ACC112 (cell line): Measurements from ENCODE around the gene RNF166.

Experiments
- H2AFZ ChIP-seq: fragments of 200-600 bp; sonication (generic); one replicate; pipeline ENCODE4 v1.6.0; 2017; ENCODE audit warnings: antibody characterized with exemption, low read length; ENCODE audit not compliant: unreplicated experiment
- H3K27ac ChIP-seq: fragments of 200-600 bp; sonication (generic); 2 replicates; pipeline ENCODE4 v1.5.1; 2014; ENCODE audit warnings: low read depth, mild to moderate bottlenecking, antibody characterized with exemption, low read length, moderate library complexity
- H3K27me3 ChIP-seq: fragments of 200-600 bp; sonication (generic); 2 replicates; pipeline ENCODE4 v1.6.1; 2014; ENCODE audit warnings: mild to moderate bottlenecking, antibody characterized with exemption, low read length, moderate library complexity, mixed read lengths; ENCODE audit not compliant: insufficient read depth
- H3K36me3 ChIP-seq: fragments of 200-600 bp; sonication (generic); 2 replicates; pipeline ENCODE4 v1.6.1; 2016; ENCODE audit warnings: mild to moderate bottlenecking, antibody characterized with exemption, low read length, moderate library complexity, mixed read lengths; ENCODE audit not compliant: insufficient read depth
- H3K4me1 ChIP-seq: fragments of 200-600 bp; sonication (generic); one replicate; pipeline ENCODE4 v1.6.1; 2016; ENCODE audit warnings: low read length, mixed read lengths; ENCODE audit not compliant: insufficient read depth, unreplicated experiment, control insufficient read depth
- H3K4me3 ChIP-seq: fragments of 200-600 bp; sonication (generic); 2 replicates; pipeline ENCODE4 v1.5.1; 2014; ENCODE audit warnings: mild to moderate bottlenecking, low read depth, low read length
- H3K79me2 ChIP-seq: fragments of 200-600 bp; sonication (generic); one replicate; pipeline ENCODE4 v1.6.0; 2016; ENCODE audit warnings: low read length; ENCODE audit not compliant: control insufficient read depth, unreplicated experiment, insufficient read depth

RNF166 gene

GRCh38 chr16:88731699-88732098, 25.5 kb upstream of the RNF166 start:
- Histone ChIP-seq H3K36me3 (peaks cover 14% of the 10 kb centered on the region; the same call in 1 of the 2 replicates), H3K4me3 (no peak overlapping the region), H3K4me1 (no peaks in the 10 kb centered on the region), H2AFZ (no peak overlapping the region), H3K27me3 (no peaks in the 10 kb centered on the region), H3K27ac (no peak overlapping the region), H3K79me2 (peaks cover under 1% of the 10 kb centered on the region)

GRCh38 chr16:88730632-88731607, 24.7 kb upstream of the RNF166 start:
- Histone ChIP-seq H3K79me2 (no peaks in the 10 kb centered on the region), H3K36me3 (peaks cover 14% of the 10 kb centered on the region; the same call in 1 of the 2 replicates), H3K27me3 (no peaks in the 10 kb centered on the region), H3K4me1 (no peaks in the 10 kb centered on the region), H3K27ac (no peak overlapping the region), H3K4me3 (no peak overlapping the region), H2AFZ (no peak overlapping the region)

GRCh38 chr16:88727871-88728270, 21.7 kb upstream of the RNF166 start:
- H2AFZ ChIP-seq = no peak overlapping the region
- H3K4me1 ChIP-seq = no peaks in the 10 kb centered on the region
- no peak overlapping the region for H3K4me3 ChIP-seq
- H3K27me3 ChIP-seq = no peaks in the 10 kb centered on the region
- peaks cover 19% of the 10 kb centered on the region; the same call in 1 of the 2 replicates for H3K36me3 ChIP-seq
- H3K27ac ChIP-seq = no peak overlapping the region
- H3K79me2 ChIP-seq = no peaks in the 10 kb centered on the region

GRCh38 chr16:88726981-88727380, 20.8 kb upstream of the RNF166 start:
- Histone ChIP-seq H3K4me3 (no peak overlapping the region), H3K79me2 (no peaks in the 10 kb centered on the region), H3K4me1 (no peaks in the 10 kb centered on the region), H3K36me3 (peaks cover 19% of the 10 kb centered on the region; the same call in 1 of the 2 replicates), H3K27me3 (no peaks in the 10 kb centered on the region), H2AFZ (no peak overlapping the region), H3K27ac (no peak overlapping the region)

- Histone ChIP-seq H3K27ac (no peak overlapping the region), H3K27me3 (no peaks in the 10 kb centered on the region), H3K4me1 (no peaks in the 10 kb centered on the region), H3K79me2 (no peaks in the 10 kb centered on the region), H3K36me3 (peaks cover 20% of the 10 kb centered on the region; the same call in 1 of the 2 replicates), H3K4me3 (no peak overlapping the region), H2AFZ (no peak overlapping the region)
These were observed 20.2 kb upstream of the RNF166 start for GRCh38 chr16:88726408-88726749.

GRCh38 chr16:88725609-88726407, 19.6 kb upstream of the RNF166 start:
- Histone ChIP-seq H3K36me3 (peaks cover 20% of the 10 kb centered on the region; the same call in 1 of the 2 replicates), H2AFZ (no peak overlapping the region), H3K79me2 (no peaks in the 10 kb centered on the region), H3K27me3 (no peaks in the 10 kb centered on the region), H3K4me1 (no peaks in the 10 kb centered on the region), H3K4me3 (no peak overlapping the region), H3K27ac (no peak overlapping the region)

GRCh38 chr16:88724855-88725555, 18.8 kb upstream of the RNF166 start:
- H2AFZ ChIP-seq = no peak overlapping the region
- no peaks in the 10 kb centered on the region for H3K27me3 ChIP-seq
- H3K36me3 ChIP-seq = peaks cover 23% of the 10 kb centered on the region; the same call in 1 of the 2 replicates
- H3K4me3 ChIP-seq = no peak overlapping the region
- no peak overlapping the region for H3K27ac ChIP-seq
- no peaks in the 10 kb centered on the region for H3K79me2 ChIP-seq
- H3K4me1 ChIP-seq = no peaks in the 10 kb centered on the region

GRCh38 chr16:88723911-88724310, 17.7 kb upstream of the RNF166 start:
- H3K79me2 ChIP-seq = no peaks in the 10 kb centered on the region
- H3K27me3 ChIP-seq = no peaks in the 10 kb centered on the region
- no peaks in the 10 kb centered on the region for H3K4me1 ChIP-seq
- H3K4me3 ChIP-seq = no peak overlapping the region
- H3K36me3 ChIP-seq = peaks cover 23% of the 10 kb centered on the region; the same call in 1 of the 2 replicates
- H3K27ac ChIP-seq = no peak overlapping the region
- H2AFZ ChIP-seq = no peak overlapping the region

GRCh38 chr16:88723507-88723887, 17.3 kb upstream of the RNF166 start:
- Histone ChIP-seq H3K79me2 (no peaks in the 10 kb centered on the region), H3K27me3 (no peaks in the 10 kb centered on the region), H3K4me1 (no peaks in the 10 kb centered on the region), H3K27ac (no peak overlapping the region), H2AFZ (no peak overlapping the region), H3K36me3 (peaks cover 27% of the 10 kb centered on the region; the same call in 1 of the 2 replicates), H3K4me3 (no peak overlapping the region)

- Histone ChIP-seq H3K4me1 (no peaks in the 10 kb centered on the region), H2AFZ (no peak overlapping the region), H3K27ac (no peak overlapping the region), H3K36me3 (peaks cover 27% of the 10 kb centered on the region; the same call in 1 of the 2 replicates), H3K4me3 (no peak overlapping the region), H3K79me2 (no peaks in the 10 kb centered on the region), H3K27me3 (no peaks in the 10 kb centered on the region)
These were observed 16.7 kb upstream of the RNF166 start for GRCh38 chr16:88722784-88723506.
